K562 (cell line): ENCODE measurements around the gene TPBGL. TPM values are rescaled to one million over a fixed set of nuclear protein-coding genes. Genes with fewer than 3 reads are reported as not detected.

Experiments
- BRCA1 ChIP-seq, 2 experiments: fragments of 450-650 bp in 1 of 2; sonication (generic) in 1 of 2; formaldehyde crosslinking in 1 of 2; IDR thresholded peaks; 2 replicates each; pipeline versions ENCODE4 v1.5.0 to v1.6.1; 2017 to 2020; ENCODE audit warnings: mild to moderate bottlenecking in 1 of 2, missing genetic modification reagents in 1 of 2
- ESRRA ChIP-seq: fragments of 450-650 bp; IDR thresholded peaks from 2 replicates; pipeline ENCODE4 v1.6.1; 2014; ENCODE audit warnings: low read depth, mild to moderate bottlenecking, moderate library complexity, borderline replicate concordance
- HES1 ChIP-seq: fragments of 450-650 bp; IDR thresholded peaks from 2 replicates; pipeline ENCODE4 v1.6.1; 2016; ENCODE audit warnings: low read depth, mild to moderate bottlenecking, moderate library complexity
- KAT8 ChIP-seq: fragments of 450-650 bp; IDR thresholded peaks from 2 replicates; pipeline ENCODE4 v1.6.1; 2016; ENCODE audit warnings: low read depth, mild to moderate bottlenecking
- MED1 ChIP-seq: sonication (generic); formaldehyde crosslinking; IDR thresholded peaks from 2 replicates; pipeline ENCODE4 v1.8.1; 2023; ENCODE audit warnings: missing genetic modification reagents, borderline replicate concordance
- NCOA6 ChIP-seq: fragments of 450-650 bp; IDR thresholded peaks from 2 replicates; pipeline ENCODE4 v1.6.1; 2017; ENCODE audit warnings: mild to moderate bottlenecking
- NR3C1 ChIP-seq: sonication (generic); formaldehyde crosslinking; IDR thresholded peaks from 2 replicates; pipeline ENCODE4 v1.8.1; 2022; ENCODE audit warnings: missing genetic modification reagents
- TRIM24 ChIP-seq, 2 experiments: fragments of 450-650 bp; IDR thresholded peaks; 2 replicates each; pipeline ENCODE4 v1.6.1; 2016
- ZNF407 ChIP-seq: fragments of 450-650 bp; IDR thresholded peaks from 2 replicates; pipeline ENCODE4 v1.6.1; 2016; ENCODE audit warnings: low read depth
- polyA plus RNA-seq, 8 experiments: library from polyadenylated mRNA; depleted of rRNA in 4 of 8; stranded (reverse) in 5 of 8; unstranded in 3 of 8; fragments of >200 nt; fragmentation: Nextera tagmentation in 2 of 8; fragmentation: Illumina TruSeq in 1 of 8; extraction: Ambion mirVana in 2 of 8; extraction: Trizol in 1 of 8; gene quantifications; 2 replicates each; pipeline versions ENCODE4 v1.2.1 to v1.2.3, GENCODE V29; 2011 to 2014; ENCODE audit warnings: inconsistent platforms in 1 of 8, missing spikeins in 1 of 8
- total RNA-seq, 7 experiments: library from RNA; depleted of rRNA in 6 of 7; stranded (reverse); fragments of >200 nt in 6 of 7; fragmentation: Illumina TruSeq in 2 of 7; extraction: Trizol in 2 of 7; gene quantifications; 2 replicates each; pipeline versions ENCODE4 v1.2.1 to v1.2.3, GENCODE V29; 2011 to 2021; ENCODE audit warnings: low replicate concordance in 1 of 7

The TPBGL gene
- total and polyA plus RNA-seq, 9 of the 15 experiments (the other 6 are each of a cell fraction or from before 2014, with no cell fraction given) = 0.04 to 0.11 (median 0.06) TPM; not detected in 6

GRCh38 chr11:75204685-75205563 lies 35.6 kb upstream of the TPBGL start (continued):
- TF ChIP-seq ZNF407 (no peak), NR3C1 (CRISPR knock-in tag) (no peak), MED1 (CRISPR knock-in tag) (no peak), ESRRA (no peak; the same call in 1 of the 2 replicates), BRCA1 (IDR thresholded peaks at IDR 0.05) (no peak), BRCA1 (CRISPR knock-in tag; IDR thresholded peaks at IDR 0.05) (no peak), NCOA6 (no peak), KAT8 (no peak), HES1 (no peak), TRIM24 (IDR thresholded peaks at IDR 0.05) (no peak)
